ENCODE measurements around the gene CNTN4. TPM values are rescaled to one million over a fixed set of nuclear protein-coding genes. Genes with fewer than 3 reads are reported as not detected.

CNTN4 gene
- total RNA-seq, 4 donors from 2014 or later, result 33.6 to 112 (median 53.1) TPM

- no peak for TF ChIP-seq CTCF (IDR thresholded peaks at IDR 0.05)
- no peak for TF ChIP-seq POLR2A (IDR thresholded peaks at IDR 0.05)
- no peak for DNase-seq
- H3K9me3 ChIP-seq, result no peaks in the 10 kb centered on the region
- intact Hi-C loops (cut with DNase I), result no loop called here
- no peaks in the 10 kb centered on the region for H3K36me3 ChIP-seq
- WGBS, 2 donors, result 51 to 55% methylated on average over 2 of the region's 2 CpGs
- H3K27me3 ChIP-seq, result no peaks in the 10 kb centered on the region
- H3K27ac ChIP-seq, result no peak overlapping the region
- H3K4me1 ChIP-seq, result no peaks in the 10 kb centered on the region
- H3K4me3 ChIP-seq (replicated peaks in 1 of 3), result no peak overlapping the region
Measured at GRCh38 chr3:2889736-2890135, 791.1 kb downstream of the CNTN4 start.

- TF ChIP-seq POLR2A (IDR thresholded peaks at IDR 0.05), result no peak
- TF ChIP-seq CTCF (IDR thresholded peaks at IDR 0.05), result no peak
- H3K36me3 ChIP-seq, result no peaks in the 10 kb centered on the region
- intact Hi-C loops (cut with DNase I), result no loop called here
- no peaks in the 10 kb centered on the region for H3K9me3 ChIP-seq
- DNase-seq, result no peak
- H3K27me3 ChIP-seq, result no peaks in the 10 kb centered on the region
- no peak overlapping the region for H3K4me3 ChIP-seq (replicated peaks in 1 of 3)
- H3K4me1 ChIP-seq, result peaks cover 6 to 11% of the 10 kb centered on the region in 2 donors
- H3K27ac ChIP-seq, result no peak overlapping the region
- WGBS, 2 donors, result 74 to 76% methylated on average over 3 of the region's 3 CpGs
Measured at GRCh38 chr3:2896308-2896939, 797.8 kb downstream of the CNTN4 start.

GRCh38 chr3:2897821-2898220 is 799.2 kb downstream of the CNTN4 start:
- H3K27ac ChIP-seq, result no peak overlapping the region
- intact Hi-C loops (cut with DNase I), result no loop called here
- H3K4me3 ChIP-seq (replicated peaks in 1 of 3), result no peak overlapping the region
- peaks cover 6 to 11% of the 10 kb centered on the region in 2 donors for H3K4me1 ChIP-seq
- WGBS, 2 donors, result 83 to 93% methylated on average over 4 of the region's 4 CpGs
- H3K9me3 ChIP-seq, result no peaks in the 10 kb centered on the region
- no peak for TF ChIP-seq CTCF (IDR thresholded peaks at IDR 0.05)
- TF ChIP-seq POLR2A (IDR thresholded peaks at IDR 0.05), result no peak
- DNase-seq, result no peak
- no peaks in the 10 kb centered on the region for H3K27me3 ChIP-seq
- H3K36me3 ChIP-seq, result no peaks in the 10 kb centered on the region

GRCh38 chr3:2898591-2899353 is 800.1 kb downstream of the CNTN4 start:
- intact Hi-C loops (cut with DNase I), result no loop called here
- no peaks in the 10 kb centered on the region for H3K36me3 ChIP-seq
- H3K9me3 ChIP-seq, result no peaks in the 10 kb centered on the region
- WGBS, 2 donors, result 20 to 43% methylated on average over 1 of the region's 1 CpG
- no peaks in the 10 kb centered on the region for H3K27me3 ChIP-seq
- TF ChIP-seq CTCF (IDR thresholded peaks at IDR 0.05) (no peak), POLR2A (IDR thresholded peaks at IDR 0.05) (no peak)
- H3K27ac ChIP-seq, result no peak overlapping the region
- DNase-seq, result no peak
- peaks cover 6 to 11% of the 10 kb centered on the region in 2 donors for H3K4me1 ChIP-seq
- H3K4me3 ChIP-seq (replicated peaks in 1 of 3), result no peak overlapping the region

- intact Hi-C loops (cut with DNase I), result no loop called here
- no peaks in the 10 kb centered on the region for H3K9me3 ChIP-seq
- 90 to 93% methylated on average over 2 of the region's 2 CpGs for WGBS, 2 donors
- no peak overlapping the region for H3K4me3 ChIP-seq (replicated peaks in 1 of 3)
- no peaks in the 10 kb centered on the region for H3K36me3 ChIP-seq
- DNase-seq, result no peak
- no peak overlapping the region for H3K27ac ChIP-seq
- H3K27me3 ChIP-seq, result no peaks in the 10 kb centered on the region
- TF ChIP-seq POLR2A (IDR thresholded peaks at IDR 0.05) (no peak), CTCF (IDR thresholded peaks at IDR 0.05) (no peak)
- H3K4me1 ChIP-seq, result no peaks in the 10 kb centered on the region
Measured at GRCh38 chr3:2904054-2904453, 805.4 kb downstream of the CNTN4 start.
